NCI-H1092 treated with DMSO at 0.1 percent for 48 hours (cell line): ENCODE measurements around the gene IGFLR1.
A peak's percentile ranks its signal among the peaks of the same experiment; 100 is the strongest.

Source experiments
- DNase-seq: peaks from one replicate; lab custom pipeline; 2025; lab: John Stamatoyannopoulos, UW

The IGFLR1 gene

GRCh38 chr19:35723671-35724070 is 18.6 kb downstream of the IGFLR1 start:
- DNase-seq = no peak

- DNase-seq = no peak
Measured at GRCh38 chr19:35722897-35723296, 19.4 kb downstream of the IGFLR1 start.

GRCh38 chr19:35722461-35722860 is 19.8 kb downstream of the IGFLR1 start:
- no peak for DNase-seq

GRCh38 chr19:35721374-35721773 is 20.9 kb downstream of the IGFLR1 start:
- DNase-seq = no peak

- DNase-seq = no peak
Measured at GRCh38 chr19:35720648-35721047, 21.6 kb downstream of the IGFLR1 start.

GRCh38 chr19:35720163-35720524 is 22.1 kb downstream of the IGFLR1 start:
- no peak for DNase-seq

GRCh38 chr19:35719402-35720162 is 22.7 kb downstream of the IGFLR1 start:
- no peak for DNase-seq

- DNase-seq = peak; percentile 2
Measured at GRCh38 chr19:35718345-35719041, 23.8 kb downstream of the IGFLR1 start.

- peak; percentile 91 for DNase-seq
Measured at GRCh38 chr19:35717665-35718344, 24.4 kb downstream of the IGFLR1 start, which contains the start of gene KMT2B. TSS of gene KMT2B (plus strand) at chr19:35718003. CDS start at chr19:35718019, 16 bp downstream.

GRCh38 chr19:35716801-35717664 is 25.2 kb downstream of the IGFLR1 start:
- DNase-seq = peak; percentile 63

GRCh38 chr19:35715981-35716800 is 26.1 kb downstream of the IGFLR1 start:
- DNase-seq = no peak

- DNase-seq = no peak
Measured at GRCh38 chr19:35715355-35715809, 26.9 kb downstream of the IGFLR1 start.

- DNase-seq = no peak
Measured at GRCh38 chr19:35714601-35715354, 27.5 kb downstream of the IGFLR1 start.

GRCh38 chr19:35713904-35714495 is 28.3 kb downstream of the IGFLR1 start:
- DNase-seq = no peak

- no peak for DNase-seq
Measured at GRCh38 chr19:35713506-35713850, 28.8 kb downstream of the IGFLR1 start.

GRCh38 chr19:35712567-35713505 is 29.4 kb downstream of the IGFLR1 start:
- no peak for DNase-seq

GRCh38 chr19:35710784-35711723 is 31.2 kb downstream of the IGFLR1 start:
- no peak for DNase-seq

GRCh38 chr19:35708391-35708790 is 33.9 kb downstream of the IGFLR1 start:
- no peak for DNase-seq
